Colonic mucosa (tissue), 4 donors: Measurements from ENCODE around the gene CLDND2. TPM values are rescaled to one million over a fixed set of nuclear protein-coding genes. Genes with fewer than 3 reads are reported as not detected.
"Not testable (repeated sequence)": the region's sequence is repeated elsewhere in the genome, so short reads cannot be mapped to it uniquely, and the experiment has no call there.

Experiments
- DNase-seq: peaks from one replicate; pipeline ENCODE4 v3.0.0-alpha.2; 2020
- H3K27ac ChIP-seq: fragments of 200-600 bp; one replicate; pipeline ENCODE4 v1.8.0; 2021
- H3K27me3 ChIP-seq: fragments of 200-600 bp; one replicate; pipeline ENCODE4 v1.8.0; 2021
- H3K36me3 ChIP-seq: fragments of 200-600 bp; one replicate; pipeline ENCODE4 v1.8.0; 2021
- H3K4me1 ChIP-seq: fragments of 200-600 bp; one replicate; pipeline ENCODE4 v1.8.0; 2021; ENCODE audit warnings: mild to moderate bottlenecking
- H3K4me3 ChIP-seq: fragments of 200-600 bp; one replicate; pipeline ENCODE4 v1.8.0; 2021
- H3K9ac ChIP-seq, 2 donors: one replicate each; pipeline ENCODE4 v1.7.0; 2013; ENCODE audit warnings: control low read depth in 2 of 2, low read depth in 2 of 2, low read length in 2 of 2
- H3K9me3 ChIP-seq: fragments of 200-600 bp; one replicate; pipeline ENCODE4 v1.8.0; 2021
- intact Hi-C: fragments of 100-400 bp; cut with DNase I; formaldehyde crosslinking; loops from one replicate; pipeline ENCODE4 v1.14.1; 2022
- total RNA-seq, 2 donors: library from RNA; stranded (reverse); fragmentation: NEBNext Ultra II Directional in 1 of 2; extraction: Animal tissue kit (Norgen Biotek cat#: 25700) in 1 of 2; gene quantifications; one replicate each; pipeline ENCODE4 v1.2.1, GENCODE V29; 2021
- TF ChIP-seq, protein P1 (sequence below): fragments of 200-600 bp; IDR thresholded peaks from one replicate; pipeline ENCODE4 v1.8.0; 2022; ENCODE audit warnings: antibody characterized with exemption, mild to moderate bottlenecking
- donor health status: healthy.
- donor health status: DM: no; HTN: no; CAD: no.
- donor health status: DM: no; HTN: no; CAD: no.

CLDND2 gene
- total RNA-seq, 2 donors from 2014 or later: 2.9 TPM; not detected in 1

DNA sequence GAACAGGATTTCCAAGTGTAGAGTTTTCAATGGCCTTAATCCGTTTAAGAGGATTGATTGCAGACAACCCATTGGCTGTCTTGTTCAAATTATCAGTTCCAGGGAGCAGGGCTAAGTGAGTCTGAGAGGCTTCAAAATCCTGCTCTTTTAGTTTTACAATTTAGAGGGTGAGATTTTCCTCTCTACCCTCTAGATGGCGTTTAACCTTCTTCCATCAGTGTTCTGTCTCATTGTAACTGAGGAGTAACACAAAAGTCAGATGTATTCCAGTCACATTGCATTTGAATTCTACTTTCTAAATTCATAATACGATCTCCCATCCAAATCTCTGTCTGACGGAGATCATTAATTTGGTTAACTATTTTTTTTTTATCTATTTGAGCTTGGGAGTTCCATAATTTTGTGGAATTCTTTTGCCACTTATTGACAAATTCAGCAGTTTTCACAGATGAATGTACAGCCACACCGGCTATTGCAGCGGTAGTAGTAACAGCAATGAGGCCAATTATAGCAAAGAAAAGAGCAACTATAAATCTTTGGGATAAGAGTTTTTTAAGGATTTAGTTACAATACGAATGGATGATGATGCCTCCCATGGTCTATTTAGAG is 29.4 kb upstream of the CLDND2 start:
- TF ChIP-seq, protein P1, sequence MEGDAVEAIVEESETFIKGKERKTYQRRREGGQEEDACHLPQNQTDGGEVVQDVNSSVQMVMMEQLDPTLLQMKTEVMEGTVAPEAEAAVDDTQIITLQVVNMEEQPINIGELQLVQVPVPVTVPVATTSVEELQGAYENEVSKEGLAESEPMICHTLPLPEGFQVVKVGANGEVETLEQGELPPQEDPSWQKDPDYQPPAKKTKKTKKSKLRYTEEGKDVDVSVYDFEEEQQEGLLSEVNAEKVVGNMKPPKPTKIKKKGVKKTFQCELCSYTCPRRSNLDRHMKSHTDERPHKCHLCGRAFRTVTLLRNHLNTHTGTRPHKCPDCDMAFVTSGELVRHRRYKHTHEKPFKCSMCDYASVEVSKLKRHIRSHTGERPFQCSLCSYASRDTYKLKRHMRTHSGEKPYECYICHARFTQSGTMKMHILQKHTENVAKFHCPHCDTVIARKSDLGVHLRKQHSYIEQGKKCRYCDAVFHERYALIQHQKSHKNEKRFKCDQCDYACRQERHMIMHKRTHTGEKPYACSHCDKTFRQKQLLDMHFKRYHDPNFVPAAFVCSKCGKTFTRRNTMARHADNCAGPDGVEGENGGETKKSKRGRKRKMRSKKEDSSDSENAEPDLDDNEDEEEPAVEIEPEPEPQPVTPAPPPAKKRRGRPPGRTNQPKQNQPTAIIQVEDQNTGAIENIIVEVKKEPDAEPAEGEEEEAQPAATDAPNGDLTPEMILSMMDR: no peak
- Histone ChIP-seq H3K9ac (no peak overlapping the region), H3K36me3 (no peaks in the 10 kb centered on the region), H3K9me3 (no peaks in the 10 kb centered on the region), H3K4me1 (peaks cover 6% of the 10 kb centered on the region), H3K4me3 (no peak overlapping the region), H3K27me3 (no peaks in the 10 kb centered on the region), H3K27ac (no peak overlapping the region)
- no peak for DNase-seq
- intact Hi-C loops: no loop called here

DNA sequence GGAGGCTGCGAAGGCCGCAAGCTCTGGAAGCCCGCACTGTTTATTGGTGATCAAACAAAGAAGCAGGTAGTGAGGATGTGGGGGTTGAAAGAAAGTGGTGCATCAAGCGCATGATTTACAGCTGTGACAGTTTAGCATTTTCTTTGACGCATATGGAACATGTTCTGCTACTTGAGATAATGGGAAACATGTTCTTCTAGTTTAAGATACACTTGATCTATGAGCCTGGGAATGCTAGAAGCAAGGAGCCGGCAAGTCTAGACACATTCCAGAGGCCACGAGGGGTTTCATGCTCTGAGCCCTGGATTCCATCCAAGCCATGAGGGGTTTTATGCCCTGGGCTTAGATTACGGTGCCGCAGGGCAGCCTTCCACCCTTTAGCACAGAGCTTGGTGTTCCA is 28.6 kb upstream of the CLDND2 start:
- intact Hi-C loops: not testable (repeated sequence)

DNA sequence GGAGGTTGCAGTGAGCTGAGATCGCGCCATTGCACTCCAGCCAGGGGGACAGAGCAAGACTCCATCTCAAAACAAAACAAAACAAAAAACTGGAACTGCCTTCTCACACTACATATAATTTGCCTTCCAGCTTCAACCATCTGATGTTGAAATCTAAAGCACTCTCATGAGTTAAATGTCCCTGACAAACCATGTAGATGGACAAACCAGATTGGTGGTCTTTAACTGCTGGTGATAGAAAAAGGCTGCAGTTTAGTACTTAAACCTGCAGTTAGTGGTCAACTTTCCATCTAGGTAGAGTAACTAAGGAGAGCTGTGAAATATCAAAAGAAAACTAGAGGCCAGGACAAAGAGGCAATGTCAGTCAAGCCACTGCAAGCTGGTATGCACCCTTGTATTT is 27.4 kb upstream of the CLDND2 start:
- Histone ChIP-seq H3K36me3 (no peaks in the 10 kb centered on the region), H3K4me3 (no peak overlapping the region), H3K9me3 (no peaks in the 10 kb centered on the region), H3K27ac (no peak overlapping the region), H3K4me1 (peaks cover 6% of the 10 kb centered on the region), H3K27me3 (no peaks in the 10 kb centered on the region), H3K9ac (no peak overlapping the region)
- TF ChIP-seq, protein P1: no peak
- intact Hi-C loops: no loop called here
- DNase-seq: no peak

More for the DNA sequence above, 28.6 kb upstream of the CLDND2 start:
- H3K36me3 ChIP-seq, H3K9me3 ChIP-seq, H3K4me3 ChIP-seq, DNase-seq, H3K4me1 ChIP-seq, H3K9ac ChIP-seq, H3K27me3 ChIP-seq, H3K27ac ChIP-seq: not testable (repeated sequence)

DNA sequence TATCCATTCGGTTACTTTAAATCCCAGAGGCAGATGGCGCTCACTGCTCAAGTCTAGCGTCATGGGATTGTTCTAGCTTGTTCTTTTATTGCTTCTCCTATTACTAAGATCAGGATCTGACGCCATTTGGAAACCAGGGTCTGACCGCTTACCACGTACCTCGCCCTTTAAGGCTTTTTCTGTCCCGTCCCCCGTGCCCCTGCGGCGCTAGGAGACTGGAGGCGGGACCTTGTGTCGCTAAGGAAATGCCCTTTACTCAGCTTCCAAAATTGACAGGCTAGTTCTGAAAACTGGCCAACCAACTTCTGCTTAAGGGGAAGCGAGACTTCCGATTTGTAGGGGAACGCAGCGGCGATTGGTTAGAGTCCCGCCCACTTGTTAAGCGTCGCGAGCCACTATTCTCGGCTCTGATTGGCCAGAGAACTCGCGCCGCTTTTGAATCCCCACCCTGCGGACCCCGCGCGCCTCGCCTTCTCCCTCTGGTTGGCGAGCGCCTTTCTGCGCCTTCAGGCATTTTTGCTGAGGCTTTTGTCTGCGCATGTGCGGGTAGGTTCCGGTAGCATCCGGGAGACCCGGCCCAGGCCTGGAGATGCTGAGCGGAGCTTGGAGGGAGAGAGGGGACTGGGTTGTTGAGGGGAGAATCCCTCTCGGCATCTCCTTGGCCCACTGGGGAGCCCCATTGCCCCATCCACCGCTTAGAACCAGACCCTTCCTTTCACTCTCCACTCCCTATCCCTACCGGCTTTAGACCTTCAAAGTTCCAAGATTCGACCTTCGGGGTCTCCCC is 25.4 kb upstream of the CLDND2 start:
- TF ChIP-seq, protein P1: no peak
- peak overlapping the region in 1 of 2 donors; percentile 53 for H3K9ac ChIP-seq
- no peaks in the 10 kb centered on the region for H3K27me3 ChIP-seq
- peak; percentile 96 for DNase-seq
- no peaks in the 10 kb centered on the region for H3K9me3 ChIP-seq
- no peaks in the 10 kb centered on the region for H3K36me3 ChIP-seq
- intact Hi-C loops: loop anchor here (2.0 kb wide), 1 partner anchor 25 kb away; the partner anchor contains the start of gene CLDND2
- peak overlapping the region; percentile 72 for H3K27ac ChIP-seq
- H3K4me1 ChIP-seq: peaks cover 6% of the 10 kb centered on the region
- peak overlapping the region; percentile 38 for H3K4me3 ChIP-seq

DNA sequence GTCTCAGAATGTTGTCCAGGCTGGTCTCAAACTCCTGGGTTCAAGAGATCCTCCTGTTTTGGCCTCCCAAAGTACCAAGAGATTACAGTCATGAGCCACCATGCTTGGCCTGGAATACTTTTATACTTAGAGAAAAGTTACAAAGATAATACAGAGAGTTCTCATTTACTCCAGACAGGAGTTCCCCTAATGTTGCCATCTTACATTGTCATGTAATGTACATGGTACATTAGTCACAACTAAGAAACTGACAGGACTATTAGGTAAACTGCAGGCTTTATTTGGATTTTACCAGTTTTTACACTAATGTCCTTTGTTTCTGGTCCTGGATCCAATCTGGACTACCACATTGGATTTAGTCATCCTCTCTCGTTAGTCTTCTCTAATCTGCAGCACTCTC is 23.9 kb upstream of the CLDND2 start:
- peaks cover 6% of the 10 kb centered on the region for H3K4me1 ChIP-seq
- H3K27me3 ChIP-seq: no peaks in the 10 kb centered on the region
- H3K4me3 ChIP-seq: no peak overlapping the region
- H3K9ac ChIP-seq: no peak overlapping the region
- TF ChIP-seq, protein P1: no peak
- intact Hi-C loops: no loop called here
- H3K27ac ChIP-seq: no peak overlapping the region
- H3K9me3 ChIP-seq: no peaks in the 10 kb centered on the region
- no peak for DNase-seq
- no peaks in the 10 kb centered on the region for H3K36me3 ChIP-seq

DNA sequence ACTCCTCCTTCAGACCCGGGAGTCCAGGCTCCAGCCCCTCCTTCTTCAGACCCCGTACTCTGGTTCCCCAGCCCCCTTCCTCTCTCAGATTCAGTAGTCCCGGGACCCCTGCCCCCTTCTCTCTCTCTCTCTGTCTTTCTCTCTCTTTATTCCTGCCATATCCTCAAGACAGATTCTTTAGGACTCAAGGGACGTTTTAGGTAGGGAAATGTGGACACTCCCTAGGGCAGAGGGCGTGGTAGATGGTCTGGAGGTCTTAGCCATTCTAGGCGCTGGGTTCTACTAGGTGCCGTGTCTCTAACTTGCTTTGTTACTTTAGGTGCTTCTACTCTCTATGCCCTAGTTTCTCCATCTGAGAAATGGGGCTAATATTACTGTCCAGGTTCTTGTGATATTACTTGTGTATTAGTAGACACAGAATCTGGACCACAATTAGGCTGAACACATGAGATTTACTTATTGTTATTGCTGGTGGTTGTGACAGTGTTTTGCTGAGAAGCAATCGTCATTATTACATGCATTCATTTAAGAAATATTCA is 22.3 kb upstream of the CLDND2 start:
- H3K4me3 ChIP-seq: no peak overlapping the region
- no peak overlapping the region for H3K9ac ChIP-seq
- no peak overlapping the region for H3K27ac ChIP-seq

More for the DNA sequence above, 22.3 kb upstream of the CLDND2 start:
- TF ChIP-seq, protein P1: no peak
- H3K9me3 ChIP-seq: no peaks in the 10 kb centered on the region
- no peaks in the 10 kb centered on the region for H3K27me3 ChIP-seq
- H3K4me1 ChIP-seq: peaks cover 6% of the 10 kb centered on the region
- H3K36me3 ChIP-seq: no peaks in the 10 kb centered on the region
- DNase-seq: no peak
- intact Hi-C loops: no loop called here
